Dendritic cell treated with granulocyte-macrophage colony-stimulating factor and Interleukin-4, amounts not matched to agents 40 ng/mL and 50 ng/mL, for 4 days (primary cell): Measurements from ENCODE around the gene NEIL1.

ENCODE experiments used
- H3K27ac Mint-ChIP-seq: one replicate; pipeline ENCODE4 v1.8.0; 2022; ENCODE audit warnings: mild to moderate bottlenecking, mixed read lengths
- H3K27me3 Mint-ChIP-seq: one replicate; pipeline ENCODE4 v1.8.0; 2022; ENCODE audit warnings: mild to moderate bottlenecking, mixed read lengths
- H3K36me3 Mint-ChIP-seq: one replicate; pipeline ENCODE4 v1.8.0; 2022; ENCODE audit warnings: low read depth, mixed read lengths
- H3K4me1 Mint-ChIP-seq: one replicate; pipeline ENCODE4 v1.8.0; 2022; ENCODE audit warnings: low read depth, mixed read lengths
- H3K4me3 Mint-ChIP-seq: one replicate; pipeline ENCODE4 v1.8.0; 2022; ENCODE audit warnings: mild to moderate bottlenecking, moderate library complexity, mixed read lengths
- H3K9me3 Mint-ChIP-seq: one replicate; pipeline ENCODE4 v1.8.0; 2022; ENCODE audit warnings: mixed read lengths
- intact Hi-C: fragments of 100-400 bp; cut with micrococcal nuclease; formaldehyde crosslinking; loops from one replicate; pipeline ENCODE4 v1.15.0; 2022

Gene NEIL1

GRCh38 chr15:75356517-75356916, 9.7 kb downstream of the NEIL1 start:
- Mint-ChIP-seq H3K4me3 (no peak overlapping the region), H3K27ac (no peak overlapping the region), H3K4me1 (no peaks in the 10 kb centered on the region), H3K27me3 (no peaks in the 10 kb centered on the region), H3K36me3 (peaks cover 89% of the 10 kb centered on the region), H3K9me3 (no peaks in the 10 kb centered on the region)
- intact Hi-C loops: no loop called here

GRCh38 chr15:75357976-75358673, 11.3 kb downstream of the NEIL1 start:
- H3K27ac Mint-ChIP-seq: no peak overlapping the region
- no peaks in the 10 kb centered on the region for H3K4me1 Mint-ChIP-seq
- no peaks in the 10 kb centered on the region for H3K9me3 Mint-ChIP-seq
- no peak overlapping the region for H3K4me3 Mint-ChIP-seq
- peaks cover 100% of the 10 kb centered on the region for H3K36me3 Mint-ChIP-seq
- intact Hi-C loops: no loop called here
- no peaks in the 10 kb centered on the region for H3K27me3 Mint-ChIP-seq

DNA sequence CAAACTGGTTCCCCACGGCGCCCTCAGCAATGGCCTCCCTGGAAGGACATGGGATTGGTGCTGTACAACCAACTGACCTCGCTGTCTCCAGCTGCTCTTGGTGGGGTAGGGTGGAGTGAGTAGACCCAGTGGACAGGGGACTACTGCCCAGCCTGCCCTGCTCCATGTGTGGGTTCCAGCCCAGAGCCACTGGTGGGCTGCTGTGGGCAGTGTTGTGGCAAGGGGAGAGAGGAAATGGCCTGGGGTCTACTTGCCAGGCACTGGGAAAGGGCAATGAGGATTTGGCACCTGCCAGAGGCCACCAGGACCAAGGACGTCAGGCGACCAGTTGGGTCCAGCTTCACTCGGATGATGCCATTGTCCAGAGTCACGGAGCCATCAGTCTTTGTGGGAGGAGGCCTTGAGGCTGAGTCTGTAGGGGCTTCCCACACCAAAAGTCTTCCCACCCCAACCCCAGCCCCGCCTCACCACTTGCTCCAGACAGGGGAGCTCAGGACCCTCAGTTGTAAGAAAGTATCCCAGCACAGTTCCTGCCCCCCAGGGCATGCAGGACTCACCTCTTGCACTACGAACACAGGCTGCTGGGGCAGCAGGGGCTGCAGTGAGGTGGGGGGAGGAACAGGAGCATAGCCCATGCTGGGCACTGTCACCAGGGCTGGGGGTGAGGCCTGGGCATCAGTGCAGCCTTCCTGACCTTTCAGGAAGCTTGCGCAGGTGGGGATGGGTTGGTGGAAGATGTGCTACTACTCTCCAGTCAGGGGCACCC, 12.1 kb downstream of the NEIL1 start:
- no peaks in the 10 kb centered on the region for H3K9me3 Mint-ChIP-seq

DNA sequence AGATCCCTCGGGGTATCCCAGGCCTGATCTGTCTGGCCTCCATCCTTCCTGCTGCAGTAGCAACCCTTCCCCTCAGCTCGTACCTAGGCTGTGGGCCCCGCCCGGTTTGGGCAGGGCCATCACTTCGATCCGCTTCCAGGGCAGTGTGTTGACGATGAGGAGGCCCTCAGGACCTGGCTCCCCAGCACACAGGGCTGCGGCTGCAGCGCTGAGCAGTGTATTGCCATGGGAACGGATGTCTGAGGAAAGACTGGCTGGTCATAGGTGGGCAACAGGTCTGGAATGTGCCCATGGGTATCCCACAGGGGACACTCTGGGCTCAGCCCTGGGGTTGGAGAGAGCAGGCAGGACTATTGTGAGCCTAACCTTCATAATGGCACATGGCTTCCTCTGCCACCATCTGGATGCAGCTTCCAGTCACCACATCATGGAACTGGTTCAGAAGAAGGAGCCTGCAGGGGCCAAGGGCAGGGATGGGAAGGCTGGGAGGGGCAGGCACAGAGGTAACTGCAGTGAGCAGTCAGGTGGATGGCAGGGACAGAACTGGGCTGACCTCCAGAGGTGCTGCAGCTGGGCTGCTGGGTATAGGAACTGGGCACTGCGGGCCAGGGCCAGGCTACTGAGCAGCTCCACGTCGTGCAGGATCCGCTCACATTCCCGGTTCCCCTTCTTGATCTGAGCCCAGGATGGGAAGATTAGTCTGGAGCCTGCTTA, 12.9 kb downstream of the NEIL1 start:
- Mint-ChIP-seq H3K36me3 (peaks cover 100% of the 10 kb centered on the region), H3K4me1 (peaks cover 6% of the 10 kb centered on the region), H3K4me3 (no peak overlapping the region), H3K9me3 (no peaks in the 10 kb centered on the region), H3K27ac (no peak overlapping the region), H3K27me3 (no peaks in the 10 kb centered on the region)
- intact Hi-C loops: no loop called here

More for the DNA sequence above, 12.1 kb downstream of the NEIL1 start:
- Mint-ChIP-seq H3K4me3 (no peak overlapping the region), H3K27me3 (no peaks in the 10 kb centered on the region), H3K27ac (no peak overlapping the region), H3K36me3 (peaks cover 100% of the 10 kb centered on the region), H3K4me1 (peaks cover under 1% of the 10 kb centered on the region)
- intact Hi-C loops: no loop called here

DNA sequence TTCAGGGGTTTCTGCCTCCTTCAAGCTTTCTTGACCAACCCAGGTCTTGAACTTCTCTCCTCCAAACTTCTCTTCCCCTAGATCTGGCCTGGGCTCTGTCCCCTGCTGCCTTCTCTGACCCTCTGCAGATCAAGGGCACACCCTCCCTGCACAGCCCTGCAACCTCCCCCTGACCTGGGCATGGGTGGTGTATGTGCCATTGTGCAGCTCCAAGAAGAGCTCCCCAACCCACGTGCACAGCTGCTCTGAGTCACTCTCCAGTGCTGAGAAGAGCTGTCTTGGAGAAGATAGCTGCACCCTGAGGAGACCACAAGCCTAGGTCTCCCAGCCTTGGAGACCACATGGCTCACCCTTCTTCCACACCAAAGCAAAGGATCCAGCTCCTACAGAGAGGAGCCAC, 13.6 kb downstream of the NEIL1 start:
- peaks cover 6% of the 10 kb centered on the region for H3K4me1 Mint-ChIP-seq
- intact Hi-C loops: no loop called here
- H3K9me3 Mint-ChIP-seq: no peaks in the 10 kb centered on the region
- H3K27me3 Mint-ChIP-seq: no peaks in the 10 kb centered on the region
- peaks cover 100% of the 10 kb centered on the region for H3K36me3 Mint-ChIP-seq
- no peak overlapping the region for H3K4me3 Mint-ChIP-seq
- H3K27ac Mint-ChIP-seq: no peak overlapping the region

DNA sequence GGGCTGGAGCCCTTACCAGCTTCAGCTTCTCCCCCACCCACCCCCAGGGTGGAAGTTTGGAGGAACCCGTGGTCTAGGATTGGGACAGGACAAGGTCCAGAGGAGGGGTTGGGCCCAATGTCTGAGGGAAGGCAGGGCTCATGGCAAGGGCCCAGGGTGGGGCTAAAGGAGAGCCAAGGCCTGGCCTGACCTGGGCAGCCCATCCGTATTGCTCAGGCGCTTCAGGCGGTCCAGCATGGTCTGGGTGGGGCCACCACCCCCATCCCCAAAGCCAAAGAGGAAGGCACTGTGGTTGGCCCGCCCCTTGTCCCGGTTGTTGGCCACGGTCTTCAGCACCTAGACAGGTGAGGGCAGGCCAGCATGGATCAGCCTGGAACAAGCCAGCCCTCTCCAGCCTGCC, 14.0 kb downstream of the NEIL1 start:
- no peak overlapping the region for H3K27ac Mint-ChIP-seq
- H3K9me3 Mint-ChIP-seq: no peaks in the 10 kb centered on the region
- no peak overlapping the region for H3K4me3 Mint-ChIP-seq
- peaks cover 100% of the 10 kb centered on the region for H3K36me3 Mint-ChIP-seq
- intact Hi-C loops: no loop called here
- H3K4me1 Mint-ChIP-seq: peaks cover 6% of the 10 kb centered on the region
- no peaks in the 10 kb centered on the region for H3K27me3 Mint-ChIP-seq

DNA sequence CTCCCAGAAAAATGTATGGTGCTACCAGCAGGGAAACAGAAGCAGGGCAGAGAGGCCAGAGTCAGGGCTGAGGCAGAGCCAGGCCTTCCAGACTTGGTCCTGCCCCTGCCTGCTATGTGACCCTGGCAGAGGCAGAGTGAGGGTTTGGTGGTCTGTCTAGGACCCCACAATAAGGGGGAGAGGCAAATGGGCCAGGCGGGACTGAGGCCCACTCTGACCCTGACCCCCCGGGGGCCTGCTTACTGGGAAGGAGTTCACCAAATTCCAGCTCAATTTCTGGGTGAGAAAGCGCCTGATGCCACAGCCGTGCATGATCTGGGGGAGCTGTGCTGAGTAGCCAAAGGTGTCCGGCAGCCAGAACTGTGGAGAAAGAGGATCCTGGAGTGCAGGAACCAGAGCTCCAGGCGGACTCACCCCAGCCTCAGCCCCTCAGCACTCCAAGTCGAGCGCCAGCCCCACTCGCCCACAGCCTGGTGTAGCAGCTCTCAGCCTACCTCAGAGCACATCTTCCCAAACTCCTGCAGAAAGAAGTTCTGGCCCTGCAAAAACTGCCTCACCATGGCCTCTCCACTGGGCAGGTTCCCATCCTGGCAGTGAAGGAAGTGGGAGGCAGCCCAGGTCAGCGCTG, 14.6 kb downstream of the NEIL1 start:
- no peak overlapping the region for H3K4me3 Mint-ChIP-seq
- H3K9me3 Mint-ChIP-seq: no peaks in the 10 kb centered on the region
- intact Hi-C loops: no loop called here
- H3K27ac Mint-ChIP-seq: no peak overlapping the region
- peaks cover 6% of the 10 kb centered on the region for H3K4me1 Mint-ChIP-seq
- no peaks in the 10 kb centered on the region for H3K27me3 Mint-ChIP-seq
- peaks cover 100% of the 10 kb centered on the region for H3K36me3 Mint-ChIP-seq

GRCh38 chr15:75361989-75362641, 15.3 kb downstream of the NEIL1 start:
- intact Hi-C loops: no loop called here
- Mint-ChIP-seq H3K27me3 (no peaks in the 10 kb centered on the region), H3K9me3 (no peaks in the 10 kb centered on the region), H3K27ac (peak overlapping the region; percentile 25), H3K4me3 (no peak overlapping the region), H3K36me3 (peaks cover 100% of the 10 kb centered on the region), H3K4me1 (peaks cover 6% of the 10 kb centered on the region)

DNA sequence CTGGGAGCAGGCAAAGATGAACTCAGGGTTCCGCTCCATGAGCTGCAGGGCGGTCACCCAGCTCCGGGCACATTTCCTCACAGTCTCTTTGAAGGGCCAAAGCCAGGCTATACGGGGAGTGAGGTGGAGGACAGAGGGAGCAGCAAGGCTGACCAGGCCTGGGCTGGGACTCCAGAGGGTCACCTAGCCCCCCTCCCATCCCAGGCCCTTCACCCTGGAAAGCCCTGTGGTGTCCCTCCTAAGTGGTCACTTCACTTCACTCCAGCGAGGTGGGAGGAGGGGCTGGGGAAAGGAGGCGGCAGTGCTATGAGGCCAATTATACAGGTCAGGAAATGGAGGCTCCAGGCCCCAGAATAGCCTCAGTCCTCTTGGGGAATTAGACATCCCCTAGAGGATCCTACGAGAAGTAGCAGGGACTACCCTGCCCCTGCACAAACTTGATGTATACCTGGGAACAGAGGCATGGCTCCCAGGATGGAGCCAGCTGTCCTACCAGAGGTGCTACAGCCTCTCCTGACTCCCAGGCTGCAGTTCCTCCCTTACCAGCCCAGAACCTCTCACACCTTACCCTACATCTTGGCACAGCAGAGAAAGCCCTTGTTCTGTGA, 15.9 kb downstream of the NEIL1 start:
- H3K36me3 Mint-ChIP-seq: peaks cover 100% of the 10 kb centered on the region
- H3K9me3 Mint-ChIP-seq: no peaks in the 10 kb centered on the region
- peak overlapping the region; percentile 25 for H3K27ac Mint-ChIP-seq
- peaks cover 6% of the 10 kb centered on the region for H3K4me1 Mint-ChIP-seq
- no peaks in the 10 kb centered on the region for H3K27me3 Mint-ChIP-seq
- intact Hi-C loops: no loop called here
- H3K4me3 Mint-ChIP-seq: no peak overlapping the region

DNA sequence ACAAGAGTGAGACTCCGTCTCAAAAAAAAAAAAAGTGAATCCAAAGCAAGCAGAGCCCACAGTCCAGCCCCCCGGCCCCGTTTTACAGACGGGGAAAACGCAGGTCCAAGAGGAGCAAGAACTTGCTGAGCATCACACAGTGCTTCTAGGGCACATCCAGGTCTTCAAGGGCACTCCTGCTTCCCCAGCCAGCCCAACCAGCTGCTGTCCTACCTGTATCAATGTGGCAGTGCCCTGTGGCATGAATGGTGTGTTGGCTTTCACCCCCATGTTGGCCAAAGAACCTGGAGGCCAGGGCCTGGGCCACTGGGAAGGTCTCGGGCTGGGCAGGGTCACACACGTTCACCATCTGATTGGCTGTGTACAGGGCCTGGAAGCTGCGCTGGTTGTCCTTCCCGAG, 16.9 kb downstream of the NEIL1 start:
- H3K4me3 Mint-ChIP-seq: no peak overlapping the region

GRCh38 chr15:75364881-75365280, 18.0 kb downstream of the NEIL1 start:
- H3K4me3 Mint-ChIP-seq: no peak overlapping the region
- H3K27me3 Mint-ChIP-seq: no peaks in the 10 kb centered on the region
- no peak overlapping the region for H3K27ac Mint-ChIP-seq
- intact Hi-C loops: loop anchor here (5.0 kb wide), 1 partner anchor 277 kb away; the partner anchor contains the start of gene IMP3
- peaks cover 20% of the 10 kb centered on the region for H3K4me1 Mint-ChIP-seq
- peaks cover 97% of the 10 kb centered on the region for H3K36me3 Mint-ChIP-seq
- no peaks in the 10 kb centered on the region for H3K9me3 Mint-ChIP-seq

More for the DNA sequence above, 16.9 kb downstream of the NEIL1 start:
- H3K27me3 Mint-ChIP-seq: no peaks in the 10 kb centered on the region
- intact Hi-C loops: no loop called here
- H3K4me1 Mint-ChIP-seq: peaks cover 9% of the 10 kb centered on the region
- H3K9me3 Mint-ChIP-seq: no peaks in the 10 kb centered on the region
- H3K27ac Mint-ChIP-seq: no peak overlapping the region
- H3K36me3 Mint-ChIP-seq: peaks cover 97% of the 10 kb centered on the region

GRCh38 chr15:75366163-75366562, 19.3 kb downstream of the NEIL1 start:
- Mint-ChIP-seq H3K27ac (no peak overlapping the region), H3K36me3 (peaks cover 95% of the 10 kb centered on the region), H3K27me3 (no peaks in the 10 kb centered on the region), H3K4me3 (no peak overlapping the region), H3K9me3 (no peaks in the 10 kb centered on the region), H3K4me1 (peaks cover 23% of the 10 kb centered on the region)
- intact Hi-C loops: loop anchor here (5.0 kb wide), 1 partner anchor 276 kb away; the partner anchor contains the start of gene IMP3

DNA sequence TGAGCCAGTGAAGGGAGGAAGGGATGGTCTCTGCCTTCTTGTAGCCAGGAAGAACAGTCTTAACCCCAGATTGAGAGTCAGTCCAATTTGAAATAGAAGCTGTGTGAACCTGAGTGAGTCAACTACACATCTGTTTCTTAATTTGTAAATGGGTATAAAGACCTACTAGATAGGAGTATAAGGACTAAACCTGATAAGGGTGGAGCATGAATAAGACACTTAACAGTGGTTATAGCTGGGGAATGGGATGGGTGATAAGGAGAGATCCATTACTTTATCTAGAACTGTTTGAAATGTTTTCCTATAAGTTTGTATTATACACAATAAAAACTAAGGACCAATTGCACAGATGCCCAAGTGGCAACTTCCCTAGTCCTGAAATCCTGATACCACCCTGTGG, 20.2 kb downstream of the NEIL1 start:
- H3K9me3 Mint-ChIP-seq: no peaks in the 10 kb centered on the region
- peaks cover 23% of the 10 kb centered on the region for H3K4me1 Mint-ChIP-seq
- no peaks in the 10 kb centered on the region for H3K27me3 Mint-ChIP-seq
- no peak overlapping the region for H3K27ac Mint-ChIP-seq
- H3K4me3 Mint-ChIP-seq: no peak overlapping the region
- H3K36me3 Mint-ChIP-seq: peaks cover 95% of the 10 kb centered on the region
- intact Hi-C loops: loop anchor here (5.0 kb wide), 1 partner anchor 275 kb away; the partner anchor contains the start of gene IMP3
